HepG2 (cell line): ENCODE results near the gene PON1. TPM values are rescaled to one million over a fixed set of nuclear protein-coding genes. Genes with fewer than 3 reads are reported as not detected.
A peak's percentile ranks its signal among the peaks of the same experiment; 100 is the strongest.

ENCODE experiments used
- ATAC-seq: fragments of 200-7000 bp; cut with Tn5 transposase; 3 replicates; pipeline ENCODE4 v1.9.1; 2020; ENCODE audit warnings: mild to moderate bottlenecking, moderate library complexity
- BruUV-seq: library from RNA; stranded (reverse); fragments of 400-500 nt; replicated peaks from 2 replicates; lab custom pipeline; 2021; lab: Mats Ljungman, UMichigan
- CTCF ChIA-PET: fragments of 300-600 bp; formaldehyde crosslinking; extraction: SDS; loops from one replicate; lab custom pipeline; 2021; ENCODE audit warnings: low total read pairs, inconsistent platforms, low intra/inter-chr PET ratio; lab: Yijun Ruan, JAX
- POLR2A ChIA-PET: fragments of 350-600 bp; sonication (Branson Sonifier 250); formaldehyde crosslinking; loops from one replicate; lab custom pipeline; 2020; ENCODE audit warnings: antibody characterized with exemption, inconsistent platforms; lab: Yijun Ruan, JAX
- DNase-seq: peaks from one replicate; pipeline ENCODE4 v3.0.0-alpha.2; 2015; ENCODE audit warnings: low spot score
- FAIRE-seq: peaks from 3 replicates; lab custom pipeline; 2011; peaks lifted over from hg19 to GRCh38; lab: Jason Lieb, UNC
- H2AFZ ChIP-seq: one replicate; pipeline ENCODE4 v1.6.1; 2011; ENCODE audit warnings: low read length, inconsistent platforms
- H3K27ac ChIP-seq: fragments of 300-600 bp; 3 replicates; pipeline ENCODE4 v1.8.0; 2011; ENCODE audit warnings: mixed run types, mild to moderate bottlenecking, mixed read lengths, low read length, inconsistent platforms; ENCODE audit not compliant: insufficient read depth; ENCODE audit errors: extremely low read length
- H3K27me3 ChIP-seq, 2 experiments: fragments of 200-600 bp in 1 of 2; 2 replicates in 1 of 2; 3 replicates in 1 of 2; pipeline versions ENCODE4 v1.6.0 to v1.8.0; 2011; ENCODE audit warnings: low read length in 2 of 2, mild to moderate bottlenecking in 2 of 2, moderate library complexity in 2 of 2, inconsistent platforms in 1 of 2; ENCODE audit not compliant: insufficient read depth in 2 of 2, control insufficient read depth in 1 of 2
- H3K36me3 ChIP-seq, 2 experiments: fragments of 200-600 bp in 1 of 2; replicated peaks in 1 of 2; 2 replicates in 1 of 2; 3 replicates in 1 of 2; pipeline versions ENCODE4 v1.5.1 to v1.8.0; 2011; ENCODE audit warnings: low read length in 2 of 2, inconsistent platforms in 1 of 2; ENCODE audit not compliant: insufficient read depth in 2 of 2, control insufficient read depth in 1 of 2
- H3K4me1 ChIP-seq: 2 replicates; pipeline ENCODE4 v1.5.1; 2012; ENCODE audit warnings: low read length, inconsistent platforms; ENCODE audit not compliant: insufficient read depth
- H3K4me2 ChIP-seq: 2 replicates; pipeline ENCODE4 v1.6.0; 2011; ENCODE audit warnings: low read depth, low read length, inconsistent platforms
- H3K4me3 ChIP-seq, 3 experiments: fragments of 200-600 bp in 1 of 3; sonication (generic), shearing (Covaris generic) in 1 of 3; replicated peaks in 1 of 3; 2 replicates each; pipeline ENCODE4 v1.5.1; 2011 to 2016; ENCODE audit warnings: low read length in 3 of 3, inconsistent platforms in 2 of 3, low read depth in 2 of 3, mild to moderate bottlenecking in 2 of 3, control low read depth in 1 of 3, mixed read lengths in 1 of 3; ENCODE audit not compliant: insufficient read depth in 1 of 3
- H3K79me2 ChIP-seq: one replicate; pipeline ENCODE4 v1.6.1; 2011; ENCODE audit warnings: low read length, inconsistent platforms; ENCODE audit not compliant: insufficient read depth
- H3K9ac ChIP-seq: 2 replicates; pipeline ENCODE4 v1.6.0; 2011; ENCODE audit warnings: mild to moderate bottlenecking, low read depth, low read length, inconsistent platforms; ENCODE audit not compliant: insufficient read depth
- H3K9me3 ChIP-seq: 2 replicates; pipeline ENCODE4 v1.5.1; 2012; ENCODE audit warnings: mild to moderate bottlenecking, low read length
- H4K20me1 ChIP-seq: 2 replicates; pipeline ENCODE4 v1.6.0; 2011; ENCODE audit warnings: inconsistent platforms, mild to moderate bottlenecking, low read length, moderate library complexity; ENCODE audit not compliant: insufficient read depth
- CAMTA2 ChIP-seq: sonication (generic); formaldehyde crosslinking; IDR thresholded peaks from 2 replicates; pipeline ENCODE4 v1.4.0; 2020; ENCODE audit warnings: mild to moderate bottlenecking, missing genetic modification reagents, borderline replicate concordance
- ELF3 ChIP-seq: IDR thresholded peaks from 2 replicates; pipeline ENCODE4 v1.6.1; 2016; ENCODE audit warnings: missing genetic modification reagents, missing compliant biosample characterization
- HDAC1 ChIP-seq: sonication (generic); formaldehyde crosslinking; IDR thresholded peaks from 2 replicates; pipeline ENCODE4 v1.5.1; 2020; ENCODE audit warnings: mild to moderate bottlenecking, missing genetic modification reagents
- HMGXB3 ChIP-seq: sonication (generic); formaldehyde crosslinking; IDR thresholded peaks from 2 replicates; pipeline ENCODE4 v1.4.0; 2020; ENCODE audit warnings: missing genetic modification reagents, borderline replicate concordance
- MTA3 ChIP-seq: sonication (generic); formaldehyde crosslinking; IDR thresholded peaks from 2 replicates; pipeline ENCODE4 v1.4.0; 2020; ENCODE audit warnings: missing genetic modification reagents
- NFIC ChIP-seq: IDR thresholded peaks from 2 replicates; pipeline ENCODE4 v1.6.1; 2012; ENCODE audit warnings: mild to moderate bottlenecking, low read length, inconsistent platforms
- PLRG1 ChIP-seq: fragments of 450-650 bp; conservative IDR thresholded peaks from 2 replicates; pipeline ENCODE4 v1.6.1; 2016
- STAG1 ChIP-seq: sonication (generic); formaldehyde crosslinking; IDR thresholded peaks from 2 replicates; pipeline ENCODE4 v1.4.0; 2020; ENCODE audit warnings: missing genetic modification reagents
- ZFP41 ChIP-seq: sonication (generic); formaldehyde crosslinking; IDR thresholded peaks from 2 replicates; pipeline ENCODE4 v1.4.0; 2020; ENCODE audit warnings: mild to moderate bottlenecking, missing genetic modification reagents, borderline replicate concordance
- ZMAT5 ChIP-seq: sonication (generic); formaldehyde crosslinking; IDR thresholded peaks from 2 replicates; pipeline ENCODE4 v1.5.0; 2020; ENCODE audit warnings: mild to moderate bottlenecking, low read depth, missing genetic modification reagents, borderline replicate concordance
- ZNF598 ChIP-seq: sonication (generic); formaldehyde crosslinking; IDR thresholded peaks from 2 replicates; pipeline ENCODE4 v1.5.1; 2020; ENCODE audit warnings: mild to moderate bottlenecking, missing genetic modification reagents, borderline replicate concordance
- WGBS: methylation state at CpG from one replicate; pipeline ENCODE4 v1.1.6; 2017; ENCODE audit warnings: low lambda C conversion rate; 5-methylcytosine and 5-hydroxymethylcytosine counted together
- in situ Hi-C: cut with HindIII; loops from 2 replicates; pipeline ENCODE4 v1.10.0; 2017; ENCODE audit warnings: low pct_unique_long_range_greater_than_20kb; ENCODE audit not compliant: extremely low pct_ligation_motif_present
- intact Hi-C: fragments of 100-400 bp; cut with micrococcal nuclease; formaldehyde crosslinking; loops from one replicate; pipeline ENCODE4 v1.10.0; 2022; ENCODE audit not compliant: unreplicated experiment
- polyA plus RNA-seq, 8 experiments: library from polyadenylated mRNA; depleted of rRNA in 3 of 8; stranded (reverse) in 7 of 8; unstranded in 1 of 8; fragments of >200 nt; fragmentation: Illumina TruSeq in 4 of 8; extraction: Trizol in 4 of 8; gene quantifications; 2 replicates each; pipeline versions ENCODE4 v1.2.1 to v1.2.3, GENCODE V29; 2011 to 2016; ENCODE audit warnings: low read depth in 4 of 8, missing spikeins in 1 of 8, mixed read lengths in 1 of 8; ENCODE audit not compliant: insufficient read depth in 1 of 8
- total RNA-seq, 5 experiments: library from RNA; depleted of rRNA; stranded (reverse); fragments of >200 nt; fragmentation: Illumina TruSeq; extraction: Trizol; gene quantifications; 2 replicates each; pipeline ENCODE4 v1.2.3, GENCODE V29; 2016; ENCODE audit warnings: low read depth in 1 of 5
- TF ChIP-seq, protein P1 (sequence below): sonication (generic); formaldehyde crosslinking; IDR thresholded peaks from 2 replicates; pipeline ENCODE4 v1.4.0; 2020; ENCODE audit warnings: low read depth, mild to moderate bottlenecking, missing genetic modification reagents

The PON1 gene
- total and polyA plus RNA-seq, 2 of the 13 experiments (the other 11 are each of a cell fraction or from before 2014, with no cell fraction given) = 0.27 to 0.57 TPM

GRCh38 chr7:95357623-95358022, 33.3 kb upstream of the PON1 start:
- no peaks in the 10 kb centered on the region for H3K79me2 ChIP-seq
- H4K20me1 ChIP-seq = no peaks in the 10 kb centered on the region
- 72% methylated on average over 3 of the region's 3 CpGs for WGBS

GRCh38 chr7:95342642-95343307, 18.4 kb upstream of the PON1 start:
- H3K4me3 ChIP-seq = peak overlapping the region in 1 of 3 experiments; percentile 22; a peak in 1 of 6 replicates
- peaks cover 13% of the 10 kb centered on the region for H3K4me1 ChIP-seq
- intact Hi-C loops (loop anchor here (1.0 kb wide), 1 partner anchor 136 kb away; no protein-coding TSS in a partner anchor), in situ Hi-C loops (loop anchor here (5.0 to 25.0 kb wide), 2 partner anchors 135 to 345 kb away; no protein-coding TSS in a partner anchor)
- H3K9ac ChIP-seq = no peak overlapping the region
- no TSS peak for BruUV-seq
- ATAC-seq = peak; percentile 93
- POLR2A ChIA-PET = interaction anchor here (1.1 kb wide), 1 partner anchor 136 kb away, joined by 5 read pairs; no protein-coding TSS in a partner anchor
- no peaks in the 10 kb centered on the region for H3K79me2 ChIP-seq
- CTCF ChIA-PET = interaction anchor here (3.2 kb wide), 1 partner anchor 134 kb away, joined by 21 read pairs; no protein-coding TSS in a partner anchor
- H2AFZ ChIP-seq = no peak overlapping the region
- WGBS = 20% methylated on average over 4 of the region's 4 CpGs
- H3K36me3 ChIP-seq = no peaks in the 10 kb centered on the region
- H4K20me1 ChIP-seq = no peaks in the 10 kb centered on the region
- no peaks in the 10 kb centered on the region for H3K9me3 ChIP-seq
- no peak overlapping the region for H3K27ac ChIP-seq
- H3K4me2 ChIP-seq = peak overlapping the region; percentile 59
- no peaks in the 10 kb centered on the region for H3K27me3 ChIP-seq
- peak; percentile 30 for FAIRE-seq
- DNase-seq = peak; percentile 53
- TF ChIP-seq HMGXB3 (CRISPR knock-in tag) (no peak), HDAC1 (CRISPR knock-in tag) (no peak), NFIC (no peak), PLRG1 (no peak), ELF3 (CRISPR knock-in tag) (0 out of 2 replicates have a peak, but pooled peaks have one; percentile 27), MTA3 (CRISPR knock-in tag) (no peak), ZMAT5 (CRISPR knock-in tag) (no peak), ZNF598 (no peak)

More at GRCh38 chr7:95357623-95358022, 33.3 kb upstream of the PON1 start:
- TF ChIP-seq CAMTA2 (no peak), ZFP41 (CRISPR knock-in tag) (no peak), STAG1 (CRISPR knock-in tag) (peak; percentile 47)
- TF ChIP-seq, protein P1, sequence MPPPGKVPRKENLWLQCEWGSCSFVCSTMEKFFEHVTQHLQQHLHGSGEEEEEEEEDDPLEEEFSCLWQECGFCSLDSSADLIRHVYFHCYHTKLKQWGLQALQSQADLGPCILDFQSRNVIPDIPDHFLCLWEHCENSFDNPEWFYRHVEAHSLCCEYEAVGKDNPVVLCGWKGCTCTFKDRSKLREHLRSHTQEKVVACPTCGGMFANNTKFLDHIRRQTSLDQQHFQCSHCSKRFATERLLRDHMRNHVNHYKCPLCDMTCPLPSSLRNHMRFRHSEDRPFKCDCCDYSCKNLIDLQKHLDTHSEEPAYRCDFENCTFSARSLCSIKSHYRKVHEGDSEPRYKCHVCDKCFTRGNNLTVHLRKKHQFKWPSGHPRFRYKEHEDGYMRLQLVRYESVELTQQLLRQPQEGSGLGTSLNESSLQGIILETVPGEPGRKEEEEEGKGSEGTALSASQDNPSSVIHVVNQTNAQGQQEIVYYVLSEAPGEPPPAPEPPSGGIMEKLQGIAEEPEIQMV (CRISPR knock-in tag) = no peak
- TF ChIP-seq, all 625 proteins: peak for 1
- no peaks in the 10 kb centered on the region for H3K36me3 ChIP-seq
- no peaks in the 10 kb centered on the region for H3K27me3 ChIP-seq
- ChIA-PET POLR2A (no interaction called here), CTCF (no interaction called here)
- in situ Hi-C loops = no loop called here
- ATAC-seq (no peak), DNase-seq (peak; percentile 4), FAIRE-seq (no peak)
- peaks cover 14% of the 10 kb centered on the region for H3K9me3 ChIP-seq
- no TSS peak for BruUV-seq
- H3K9ac ChIP-seq = no peak overlapping the region
- H3K4me1 ChIP-seq = no peaks in the 10 kb centered on the region
- intact Hi-C loops = loop anchor here (5.0 kb wide), 1 partner anchor 120 kb away; no protein-coding TSS in a partner anchor
- H3K27ac ChIP-seq = no peak overlapping the region
- no peak overlapping the region for H2AFZ ChIP-seq
- no peak overlapping the region for H3K4me3 ChIP-seq
- no peak overlapping the region for H3K4me2 ChIP-seq
